ENCODE measurements around the gene B3GALNT1. TPM values are rescaled to one million over a fixed set of nuclear protein-coding genes. Genes with fewer than 3 reads are reported as not detected.
A peak's percentile ranks its signal among the peaks of the same experiment; 100 is the strongest.

The B3GALNT1 gene, protein sequence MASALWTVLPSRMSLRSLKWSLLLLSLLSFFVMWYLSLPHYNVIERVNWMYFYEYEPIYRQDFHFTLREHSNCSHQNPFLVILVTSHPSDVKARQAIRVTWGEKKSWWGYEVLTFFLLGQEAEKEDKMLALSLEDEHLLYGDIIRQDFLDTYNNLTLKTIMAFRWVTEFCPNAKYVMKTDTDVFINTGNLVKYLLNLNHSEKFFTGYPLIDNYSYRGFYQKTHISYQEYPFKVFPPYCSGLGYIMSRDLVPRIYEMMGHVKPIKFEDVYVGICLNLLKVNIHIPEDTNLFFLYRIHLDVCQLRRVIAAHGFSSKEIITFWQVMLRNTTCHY
- 10 to 100 TPM; 43.5 to 50.1 (median 45.1) TPM for polyA plus RNA-seq (ENCODE audit: insufficient read length in 3 of 3)

DNA sequence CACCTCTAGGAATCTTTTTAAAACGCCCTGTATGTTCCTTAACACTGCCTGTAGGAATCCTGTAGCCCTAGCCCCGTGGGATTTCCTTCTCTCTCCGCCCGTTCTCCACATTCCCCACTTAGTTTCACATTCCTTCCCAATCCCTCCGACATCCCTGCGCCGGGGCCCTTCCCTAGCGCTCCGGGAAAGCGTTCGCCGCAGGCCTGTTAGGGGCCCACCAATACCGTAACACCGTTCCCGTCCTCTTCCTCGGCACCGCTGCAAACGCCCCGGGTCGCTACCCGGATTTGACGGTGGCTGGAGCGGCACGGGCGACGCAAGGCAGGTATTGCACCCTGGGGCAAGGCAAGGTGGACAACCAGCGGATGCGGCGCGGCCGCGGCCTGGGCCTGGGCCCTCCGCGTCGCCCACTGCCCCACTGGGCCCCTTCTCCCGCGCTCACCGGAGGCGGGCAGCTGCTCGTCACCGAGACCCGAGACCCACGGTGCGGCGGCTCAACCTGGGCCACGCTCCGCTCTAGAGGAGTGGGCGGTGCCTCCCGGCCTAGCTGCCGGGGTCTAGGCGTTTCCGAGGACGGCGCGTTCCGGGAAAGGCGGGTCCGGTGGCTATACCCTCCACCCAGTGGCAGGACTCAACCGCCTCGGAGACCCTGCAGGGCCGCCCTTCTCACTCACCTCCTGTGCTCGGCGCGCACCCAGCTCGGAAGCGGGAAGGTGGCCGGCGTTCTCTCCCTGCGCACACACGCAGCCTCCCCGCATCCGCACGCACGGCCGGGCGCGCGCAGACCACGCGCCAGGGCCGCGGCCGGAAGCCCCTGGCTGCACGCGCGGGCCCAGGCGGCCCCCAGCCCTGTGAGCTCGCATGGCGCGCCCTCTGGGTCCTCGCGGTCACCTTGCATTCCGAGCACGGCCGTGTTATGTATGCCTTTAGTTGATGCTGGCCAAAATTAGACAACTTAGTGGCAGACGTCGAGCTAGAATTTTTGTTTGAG lies at the start of gene B3GALNT1:
B3GALNT1 (minus strand) TSS at position 789 of the 991 bp plus-strand sequence. CDS start 18,595 bp downstream, outside the sequence.
- DNase-seq (ENCODE audit: low read depth in 3 of 3, low spot score in 2 of 3) = peak; percentile 56 to 61 (median 60)

DNA sequence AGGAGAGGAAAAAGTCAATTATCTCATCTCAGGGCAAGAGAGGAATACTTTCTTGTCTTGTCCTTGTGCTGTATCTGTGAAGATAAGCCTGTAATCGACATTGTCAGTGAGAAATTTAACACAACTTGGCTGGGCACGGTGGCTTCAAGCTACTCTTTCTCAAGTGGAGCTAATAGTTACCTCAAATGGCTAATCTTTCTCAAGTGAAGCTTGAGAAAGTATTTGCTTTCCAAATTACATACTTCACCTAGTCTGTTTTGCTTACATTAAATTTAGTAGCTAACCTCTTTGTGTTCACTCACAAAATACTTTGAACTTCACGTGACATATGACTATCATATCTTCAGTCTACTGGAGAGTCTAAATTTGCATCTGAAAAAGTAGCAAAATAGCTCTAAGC lies 48.3 kb upstream of the B3GALNT1 start:
- DNase-seq (ENCODE audit: low read depth in 3 of 3, low spot score in 2 of 3) = no peak

DNA sequence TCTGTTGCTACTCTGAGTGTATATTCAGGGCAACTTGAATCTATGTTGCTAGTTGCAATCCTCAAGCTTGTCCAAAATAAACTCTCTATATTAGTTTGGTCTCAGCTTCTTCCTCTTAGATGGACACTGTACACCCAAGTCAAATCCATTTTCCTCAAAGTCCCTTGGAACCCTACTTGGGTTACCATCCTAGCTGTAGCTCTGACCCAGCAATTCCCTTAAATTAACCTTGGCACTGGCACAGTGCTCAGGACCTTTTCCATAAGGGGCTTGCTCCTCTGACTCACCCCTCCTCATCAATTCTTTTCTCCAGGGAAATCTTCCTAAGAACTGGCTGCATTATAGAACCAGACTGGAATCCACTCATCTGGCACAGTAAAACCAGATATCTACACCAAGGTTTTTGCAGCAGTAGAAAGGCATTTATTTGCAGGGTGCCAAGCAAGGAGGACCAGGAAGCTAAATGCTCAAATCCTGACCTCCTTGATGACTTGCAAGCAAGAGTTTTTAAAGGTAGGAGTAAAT lies 44.9 kb upstream of the B3GALNT1 start:
- DNase-seq (ENCODE audit: low read depth in 3 of 3, low spot score in 2 of 3) = no peak

DNA sequence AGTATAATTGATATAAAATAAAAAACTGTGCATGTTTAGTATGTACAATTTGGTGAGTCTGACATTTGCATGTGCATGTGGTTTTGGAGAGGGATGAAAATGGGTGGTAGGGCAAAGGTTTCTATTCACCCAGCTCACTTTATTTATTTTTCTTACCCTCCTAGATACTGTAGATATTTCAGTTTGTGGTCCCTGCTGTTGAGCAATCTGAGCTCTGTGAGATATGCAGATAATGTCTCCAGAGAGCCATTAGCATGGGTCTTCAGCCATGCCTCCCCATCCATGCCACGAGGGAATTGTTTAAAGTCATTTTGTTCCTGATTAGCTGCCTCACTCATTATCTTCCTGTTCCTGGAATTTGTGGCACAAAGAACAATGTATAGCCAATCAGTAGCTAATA lies 44.4 kb upstream of the B3GALNT1 start:
- no peak for DNase-seq (ENCODE audit: low read depth in 3 of 3, low spot score in 2 of 3)

DNA sequence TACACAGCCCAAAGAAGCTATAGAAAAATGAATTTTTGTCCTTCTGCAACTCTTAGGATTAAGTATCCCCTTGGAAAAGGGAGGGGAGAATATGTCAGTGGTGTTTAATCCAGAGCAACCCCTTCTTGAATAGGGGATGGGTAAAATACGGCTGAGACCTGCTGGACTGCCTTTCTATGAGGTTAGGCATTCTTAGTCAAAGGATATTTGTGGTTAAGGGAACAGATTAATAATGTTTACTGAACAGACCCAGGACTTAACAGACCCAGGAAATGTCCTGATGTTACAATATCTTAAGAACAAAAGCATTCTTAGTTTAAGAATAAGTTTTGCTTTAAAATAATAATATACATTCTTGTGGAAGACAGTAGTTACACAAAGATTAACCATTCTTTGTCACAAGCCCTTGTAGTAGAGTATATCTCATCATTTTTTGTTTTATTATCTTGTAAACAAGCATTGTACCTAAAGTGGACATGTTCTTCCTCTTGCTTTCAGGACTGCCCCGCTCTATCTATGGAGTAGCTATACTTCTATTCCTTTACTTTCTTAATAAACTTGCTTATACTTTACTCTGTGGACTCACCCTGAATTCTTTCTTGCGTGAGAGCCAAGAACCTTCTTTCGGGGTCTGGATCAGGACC lies 43.8 kb upstream of the B3GALNT1 start:
- DNase-seq (ENCODE audit: low read depth in 3 of 3, low spot score in 2 of 3) = no peak

DNA sequence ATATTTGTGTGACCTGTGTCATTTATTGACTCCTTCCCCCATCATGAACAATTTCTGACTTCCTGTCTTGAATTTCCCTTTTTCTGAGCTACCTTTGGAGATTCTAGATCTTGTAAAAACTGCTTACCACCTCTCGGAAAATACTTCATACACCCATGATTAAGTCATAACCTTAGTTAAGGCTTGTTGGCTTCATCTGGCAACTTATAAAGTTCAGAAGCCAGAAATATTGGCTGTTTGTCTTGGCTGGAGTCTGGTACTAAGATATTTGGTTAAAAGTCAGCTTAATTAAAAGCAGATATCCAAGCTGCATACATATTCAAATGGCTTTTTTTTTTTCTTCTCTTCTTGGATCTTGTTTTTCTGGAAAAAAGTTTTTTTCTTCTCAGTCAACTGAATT lies 37.3 kb upstream of the B3GALNT1 start:
- DNase-seq (ENCODE audit: low read depth in 3 of 3, low spot score in 2 of 3) = no peak

DNA sequence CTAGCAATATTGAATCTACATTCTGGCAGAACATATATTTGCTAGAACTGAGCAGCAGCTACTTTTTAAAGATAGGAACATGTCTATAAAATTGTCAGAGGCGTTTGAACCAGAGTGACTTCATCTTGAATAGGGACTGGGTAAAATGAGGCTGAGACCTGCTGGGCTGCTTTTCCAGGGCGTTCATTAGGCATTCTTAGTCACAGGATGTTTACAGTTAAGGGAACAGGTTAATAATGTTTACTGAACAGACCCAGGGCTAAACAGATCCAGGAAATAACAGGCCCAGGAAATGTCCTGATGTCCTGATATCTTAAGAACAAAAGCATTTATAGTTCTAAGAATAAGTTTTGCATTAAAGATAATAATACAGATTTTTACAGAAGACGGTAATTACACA lies 34.5 kb upstream of the B3GALNT1 start:
- DNase-seq (ENCODE audit: low read depth in 3 of 3, low spot score in 2 of 3) = no peak

DNA sequence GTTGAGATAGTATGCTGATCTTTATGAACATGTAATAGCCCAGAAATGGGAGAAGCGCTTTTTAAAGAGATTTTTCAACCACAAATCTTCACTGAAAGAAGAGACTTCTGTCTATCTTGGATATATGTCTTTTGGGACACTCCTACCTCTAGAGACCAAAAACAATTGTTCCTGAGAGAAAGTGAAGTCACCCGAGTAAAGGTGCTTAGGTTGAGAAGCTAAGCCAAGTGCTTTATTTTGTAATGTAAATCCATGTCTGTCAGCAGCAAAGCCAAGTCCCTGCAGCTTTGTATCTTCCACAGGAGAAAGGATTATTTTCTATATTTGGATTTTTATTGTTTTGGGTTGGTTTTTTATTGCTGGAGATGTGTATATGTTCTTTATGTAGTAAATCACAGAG lies 32.1 kb upstream of the B3GALNT1 start:
- DNase-seq (ENCODE audit: low read depth in 3 of 3, low spot score in 2 of 3) = no peak

DNA sequence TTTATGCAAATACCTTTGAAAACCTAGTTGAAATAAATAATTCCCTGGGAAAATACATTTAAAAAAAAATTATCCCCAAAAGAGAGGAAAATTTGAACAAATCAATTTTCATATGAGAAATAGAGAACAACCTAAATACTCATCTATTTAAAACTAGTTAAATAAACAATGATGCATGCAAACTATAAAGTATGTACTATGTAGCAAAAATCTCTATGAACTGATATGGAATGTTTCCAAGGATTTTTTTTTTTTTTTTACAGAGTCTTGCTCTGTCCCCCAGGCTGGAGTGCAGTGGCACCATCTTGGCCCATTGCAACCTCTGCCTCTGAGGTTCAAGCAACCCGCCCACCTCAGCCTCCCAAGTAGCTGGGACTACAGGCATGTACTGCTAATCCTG lies 27.2 kb upstream of the B3GALNT1 start:
- DNase-seq (ENCODE audit: low read depth in 3 of 3, low spot score in 2 of 3) = no peak

DNA sequence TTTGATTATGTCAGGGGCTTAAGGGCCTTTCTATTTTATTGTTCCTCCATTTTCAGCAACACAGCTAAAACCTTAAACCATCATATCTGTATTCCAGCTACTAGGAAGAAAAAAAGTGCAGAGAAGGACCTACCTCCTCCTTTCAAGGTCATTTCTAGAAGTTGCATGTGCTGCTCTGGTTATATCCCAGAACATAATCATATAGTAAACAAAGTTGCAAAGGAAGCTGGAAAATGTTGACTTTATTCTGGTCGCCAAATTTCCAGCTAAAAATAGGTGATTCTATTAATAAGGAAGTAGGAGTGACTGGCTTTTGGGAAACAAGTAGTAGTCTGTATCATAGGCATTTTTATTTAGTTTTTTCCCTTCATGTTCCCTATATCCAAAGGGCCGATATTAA lies 21.3 kb upstream of the B3GALNT1 start:
- no peak for DNase-seq (ENCODE audit: low read depth in 3 of 3, low spot score in 2 of 3)

DNA sequence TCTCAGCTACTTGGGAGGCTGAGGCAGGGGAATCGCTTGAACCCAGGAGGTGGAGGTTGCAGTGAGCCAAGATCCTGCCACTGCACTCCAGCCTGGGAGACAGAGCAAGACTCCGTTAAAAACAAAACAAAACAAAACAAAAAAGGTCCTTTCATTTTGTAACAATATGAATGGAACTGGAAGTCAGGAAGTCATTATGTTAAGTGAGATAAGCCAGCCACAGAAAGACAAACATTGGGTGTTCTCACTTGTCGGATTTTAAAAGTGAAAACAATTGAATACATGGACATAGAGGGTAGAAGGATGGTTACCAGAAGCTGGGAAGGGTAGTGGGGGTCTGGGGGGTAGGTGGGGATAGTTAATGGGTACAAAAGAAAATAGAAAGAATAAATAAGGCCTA lies 12.5 kb upstream of the B3GALNT1 start:
- no peak for DNase-seq (ENCODE audit: low read depth in 3 of 3, low spot score in 2 of 3)

DNA sequence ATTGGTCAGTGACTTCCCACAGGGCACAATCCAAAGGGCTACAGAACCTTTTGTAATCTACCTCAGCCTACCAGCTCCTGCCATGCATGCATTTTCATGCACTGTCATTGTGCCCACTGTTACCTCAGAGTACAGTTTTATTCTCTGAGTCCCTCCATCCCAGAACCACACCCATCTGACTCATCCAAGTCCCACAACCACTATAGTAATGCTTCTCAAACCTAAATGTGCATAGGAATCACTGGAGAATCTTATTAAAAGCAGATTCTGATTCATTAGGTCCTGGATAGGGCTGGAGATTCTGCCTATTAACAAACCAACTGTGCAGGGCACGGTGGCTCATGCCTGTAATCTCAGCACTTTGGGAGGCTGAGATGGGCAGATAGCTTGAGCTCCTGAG lies 3.7 kb upstream of the B3GALNT1 start:
- DNase-seq (ENCODE audit: low read depth in 3 of 3, low spot score in 2 of 3) = no peak

DNA sequence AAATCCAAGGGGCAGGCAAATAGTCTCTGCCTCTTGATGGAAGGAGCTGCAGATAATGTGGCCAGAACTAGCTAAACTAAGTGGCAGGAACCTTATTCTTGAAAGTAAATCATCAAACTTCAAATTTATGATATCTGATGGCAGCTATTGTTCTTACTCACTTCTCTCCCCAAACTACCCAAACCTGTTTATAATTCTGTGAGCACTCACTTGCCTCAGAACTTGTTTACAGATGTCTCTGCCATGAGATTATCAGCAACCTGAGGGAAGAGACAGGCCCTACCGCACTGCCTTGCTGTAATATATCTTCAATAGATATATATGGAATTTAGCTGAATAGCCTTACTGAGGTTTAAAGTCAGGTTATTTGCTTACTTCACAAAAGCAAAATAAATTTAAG lies 2.2 kb upstream of the B3GALNT1 start:
- no peak for DNase-seq (ENCODE audit: low read depth in 3 of 3, low spot score in 2 of 3)

DNA sequence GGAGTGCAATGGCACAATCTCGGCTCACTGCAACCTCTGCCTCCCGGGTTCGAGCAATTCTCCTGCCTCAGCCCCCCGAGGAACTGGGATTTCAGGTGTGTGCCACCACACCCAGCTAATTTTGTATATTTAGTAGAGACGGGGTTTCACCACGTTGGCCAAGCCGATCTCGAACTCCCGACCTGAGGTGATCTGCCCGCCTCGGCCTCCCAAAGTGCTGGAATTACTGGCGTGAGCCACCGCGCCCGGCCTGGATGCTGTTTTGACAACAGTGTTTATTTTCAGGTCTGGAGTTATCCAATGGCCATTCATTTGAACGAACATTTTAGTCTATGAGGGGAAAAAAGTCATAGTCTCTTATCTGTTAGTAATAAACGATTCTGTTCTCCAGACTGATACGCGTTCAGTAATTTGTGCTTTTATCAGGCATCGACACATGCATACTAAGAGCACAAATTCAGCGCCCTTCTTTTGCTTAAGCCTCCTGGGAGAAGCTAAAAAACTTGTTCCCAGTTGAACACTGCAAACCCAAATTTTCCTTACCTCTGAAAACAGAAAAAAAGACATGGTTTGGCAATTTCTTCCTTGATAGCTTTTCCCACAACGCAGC lies 1.3 kb downstream of the B3GALNT1 start:
- DNase-seq (ENCODE audit: low read depth in 3 of 3, low spot score in 2 of 3) = no peak

DNA sequence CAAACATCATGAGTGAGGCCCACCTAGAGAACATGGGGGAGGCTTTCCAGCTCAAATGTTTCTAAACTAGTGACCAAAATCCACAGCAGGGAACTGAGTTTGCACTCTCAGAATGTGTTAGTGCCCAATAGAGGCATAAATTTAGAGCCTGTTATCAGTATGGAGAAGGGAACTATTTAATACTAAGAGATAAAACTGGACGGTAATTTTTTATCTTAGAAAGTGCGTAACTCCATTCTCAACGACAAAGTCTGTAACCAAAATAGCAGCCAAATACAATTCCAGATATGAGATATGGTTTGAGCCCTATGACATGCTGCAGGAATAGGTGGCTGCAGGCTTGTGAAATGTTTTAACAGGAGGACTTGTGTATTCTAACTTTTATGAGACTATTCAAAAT lies 3.5 kb downstream of the B3GALNT1 start:
- DNase-seq (ENCODE audit: low read depth in 3 of 3, low spot score in 2 of 3) = no peak

DNA sequence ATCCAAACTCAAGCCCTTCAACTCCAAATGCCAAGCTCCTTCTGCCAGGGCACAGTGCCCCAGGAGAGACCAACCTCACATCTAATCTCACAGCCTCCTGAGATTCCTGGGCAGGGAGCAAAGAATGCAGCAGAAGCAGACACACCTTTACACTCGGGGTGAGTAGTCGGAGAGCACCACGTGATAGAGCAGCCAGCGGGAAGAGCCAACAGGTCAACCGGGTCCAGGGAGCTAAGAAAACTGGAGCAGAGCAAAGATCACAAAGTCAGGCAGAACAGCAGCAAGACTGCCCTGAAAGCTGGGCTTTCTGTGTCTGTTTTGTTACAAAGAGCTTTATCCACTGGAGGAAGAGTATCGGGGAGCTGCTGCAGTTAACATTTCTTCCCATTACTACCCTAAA lies 4.2 kb downstream of the B3GALNT1 start:
- DNase-seq (ENCODE audit: low read depth in 3 of 3, low spot score in 2 of 3) = no peak

DNA sequence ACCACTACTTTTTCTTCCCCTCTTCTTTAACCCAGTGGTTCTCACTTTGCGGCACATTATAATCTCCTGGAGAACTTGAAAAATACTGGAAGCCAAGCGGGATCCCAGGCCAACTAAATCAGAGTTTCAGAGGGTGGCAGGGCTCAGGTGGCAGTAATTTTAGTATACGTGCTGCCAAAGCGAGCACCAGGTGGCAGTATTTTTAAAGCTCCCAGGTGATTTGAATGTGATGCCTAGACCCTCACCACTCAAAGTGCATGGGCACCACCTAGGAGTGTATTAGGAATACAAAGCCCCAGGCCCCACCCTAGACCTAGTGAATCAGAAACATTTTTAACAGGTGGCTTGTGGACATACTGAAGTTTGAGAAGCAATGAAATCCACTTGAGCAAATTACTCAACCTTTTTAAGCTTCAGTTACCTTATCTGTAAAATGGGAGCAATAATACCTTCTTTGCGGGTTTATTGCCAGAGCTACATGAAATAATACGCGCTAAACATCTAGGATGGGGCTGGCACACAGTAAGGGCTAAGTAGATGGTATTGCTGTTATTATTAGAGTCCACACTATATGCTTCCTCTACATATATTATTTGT lies 8.3 kb downstream of the B3GALNT1 start:
- no peak for DNase-seq (ENCODE audit: low read depth in 3 of 3, low spot score in 2 of 3)

DNA sequence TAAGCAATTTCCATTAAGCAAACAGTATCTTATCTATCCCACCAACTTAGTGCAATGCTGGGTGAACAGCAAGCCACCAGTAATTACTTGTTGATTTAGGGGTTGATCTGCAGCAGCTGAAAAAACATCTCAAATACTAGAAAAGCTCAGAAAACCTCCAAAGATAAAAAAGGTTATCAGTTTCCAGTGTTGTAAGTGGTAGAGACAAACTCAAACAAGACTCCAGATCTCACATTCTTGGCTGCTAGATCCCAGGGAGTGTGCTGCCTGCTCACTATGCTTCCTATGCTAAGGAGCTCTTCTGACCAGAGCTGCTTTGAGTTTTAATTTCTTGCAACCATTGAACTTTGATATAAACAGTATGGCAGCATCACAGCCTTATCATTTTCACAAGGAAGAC lies 11.3 kb downstream of the B3GALNT1 start:
- no peak for DNase-seq (ENCODE audit: low read depth in 3 of 3, low spot score in 2 of 3)

DNA sequence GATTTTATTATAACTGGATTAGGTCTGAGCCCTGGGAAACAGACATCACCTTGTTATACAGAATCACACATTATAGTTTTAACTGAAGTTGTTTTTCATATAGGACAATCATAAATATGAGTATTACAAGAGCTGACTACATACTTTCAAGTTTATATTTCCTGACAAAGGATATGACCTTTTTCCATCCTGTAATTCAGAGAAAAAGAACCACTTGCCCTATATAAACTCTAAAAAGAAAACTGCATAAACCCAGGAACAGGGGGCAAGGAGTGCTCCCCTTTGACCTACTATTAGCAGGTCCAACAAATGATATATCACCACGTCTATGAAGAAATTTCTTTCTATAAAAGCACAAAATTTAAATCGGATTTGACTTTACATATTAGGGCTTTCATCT lies 20.9 kb downstream of the B3GALNT1 start:
- no peak for DNase-seq (ENCODE audit: low read depth in 3 of 3, low spot score in 2 of 3)

DNA sequence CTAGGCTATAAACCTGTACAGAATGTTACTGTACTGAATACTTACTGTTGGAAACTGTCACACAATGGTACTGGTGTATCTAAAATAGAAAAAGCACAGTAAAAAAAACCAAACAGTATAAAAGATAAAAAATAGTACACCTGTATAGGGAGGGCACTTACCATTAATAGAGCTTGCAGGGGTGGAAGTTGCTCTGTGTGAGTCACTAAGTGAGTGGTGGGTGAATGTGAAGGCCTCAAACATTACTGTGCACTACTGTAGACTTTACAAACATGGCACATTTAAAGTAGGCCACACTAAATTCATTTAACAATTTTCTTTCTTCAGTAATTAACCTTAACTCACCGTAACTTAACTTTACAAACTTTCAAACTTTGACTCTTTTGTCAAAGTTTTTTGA lies 22.0 kb downstream of the B3GALNT1 start:
- no peak for DNase-seq (ENCODE audit: low read depth in 3 of 3, low spot score in 2 of 3)
